Measurements from ENCODE around the gene UNC5B. TPM values are rescaled to one million over a fixed set of nuclear protein-coding genes. Genes with fewer than 3 reads are reported as not detected.

Gene UNC5B
- total and polyA plus RNA-seq, 2 donors (not counting 1 experiment from before 2014, with no cell fraction given), result 2.5 to 60.8 TPM

- Histone ChIP-seq H3K4me3 (replicated peaks in 1 of 4; ENCODE audit: control extremely low read depth in 1 of 4, insufficient read depth in 1 of 4, low read depth in 3 of 4, low read length in 4 of 4) (no peak overlapping the region), H3K36me3 (ENCODE audit: control insufficient read depth, insufficient read depth, low read length) (no peaks in the 10 kb centered on the region), H4K20me1 (ENCODE audit: control insufficient read depth, extremely low read depth, insufficient read depth, low read length) (no peaks in the 10 kb centered on the region), H3K27me3 (ENCODE audit: control insufficient read depth, insufficient read depth, low read length) (no peaks in the 10 kb centered on the region), H3K9me3 (ENCODE audit: control insufficient read depth, insufficient read depth, low read depth, low read length) (no peaks in the 10 kb centered on the region), H3K4me1 (ENCODE audit: control insufficient read depth, extremely low read depth, insufficient read depth, low read length) (peaks cover 20% of the 10 kb centered on the region), H3K27ac (ENCODE audit: insufficient read depth, low read length) (no peak overlapping the region), H3K4me2 (ENCODE audit: extremely low read depth, insufficient read depth, low read length) (no peak overlapping the region), H3K79me2 (ENCODE audit: control insufficient read depth, insufficient read depth, low read length) (no peaks in the 10 kb centered on the region), H2AFZ (ENCODE audit: low read length) (no peak overlapping the region), H3K9ac (ENCODE audit: insufficient read depth, low read length) (no peak overlapping the region)
- DNase-seq (ENCODE audit: low read depth in 2 of 2), result peak in 1 of 2 donors; percentile 50
- no peak for TF ChIP-seq CTCF (conservative IDR thresholded peaks at IDR 0.05 in 1 of 2, IDR thresholded peaks at IDR 0.05 in 1 of 2; ENCODE audit: low read depth in 1 of 2, low read length in 2 of 2)
- no peak for TF ChIP-seq EZH2 (IDR thresholded peaks at IDR 0.05; ENCODE audit: low read length, missing control alignments)
These were observed 51.0 kb downstream of the UNC5B start for GRCh38 chr10:71263376-71263775.

- Histone ChIP-seq H2AFZ (ENCODE audit: low read length) (no peak overlapping the region), H4K20me1 (ENCODE audit: control insufficient read depth, extremely low read depth, insufficient read depth, low read length) (no peaks in the 10 kb centered on the region), H3K27ac (ENCODE audit: insufficient read depth, low read length) (no peak overlapping the region), H3K36me3 (ENCODE audit: control insufficient read depth, insufficient read depth, low read length) (no peaks in the 10 kb centered on the region), H3K27me3 (ENCODE audit: control insufficient read depth, insufficient read depth, low read length) (no peaks in the 10 kb centered on the region), H3K4me3 (replicated peaks in 1 of 4; ENCODE audit: control extremely low read depth in 1 of 4, insufficient read depth in 1 of 4, low read depth in 3 of 4, low read length in 4 of 4) (no peak overlapping the region), H3K4me2 (ENCODE audit: extremely low read depth, insufficient read depth, low read length) (no peak overlapping the region), H3K79me2 (ENCODE audit: control insufficient read depth, insufficient read depth, low read length) (no peaks in the 10 kb centered on the region), H3K4me1 (ENCODE audit: control insufficient read depth, extremely low read depth, insufficient read depth, low read length) (peaks cover 21% of the 10 kb centered on the region), H3K9ac (ENCODE audit: insufficient read depth, low read length) (no peak overlapping the region), H3K9me3 (ENCODE audit: control insufficient read depth, insufficient read depth, low read depth, low read length) (no peaks in the 10 kb centered on the region)
- TF ChIP-seq EZH2 (IDR thresholded peaks at IDR 0.05; ENCODE audit: low read length, missing control alignments), result no peak
- no peak for TF ChIP-seq CTCF (conservative IDR thresholded peaks at IDR 0.05 in 1 of 2, IDR thresholded peaks at IDR 0.05 in 1 of 2; ENCODE audit: low read depth in 1 of 2, low read length in 2 of 2)
- DNase-seq (ENCODE audit: low read depth in 2 of 2), result peak; percentile 31 to 34
These were observed 52.2 kb downstream of the UNC5B start for GRCh38 chr10:71264345-71265200.

GRCh38 chr10:71265201-71265575 lies 52.8 kb downstream of the UNC5B start:
- Histone ChIP-seq H3K4me2 (ENCODE audit: extremely low read depth, insufficient read depth, low read length) (no peak overlapping the region), H3K36me3 (ENCODE audit: control insufficient read depth, insufficient read depth, low read length) (no peaks in the 10 kb centered on the region), H3K9ac (ENCODE audit: insufficient read depth, low read length) (no peak overlapping the region), H2AFZ (ENCODE audit: low read length) (no peak overlapping the region), H3K4me1 (ENCODE audit: control insufficient read depth, extremely low read depth, insufficient read depth, low read length) (peaks cover 20% of the 10 kb centered on the region), H3K27ac (ENCODE audit: insufficient read depth, low read length) (no peak overlapping the region), H3K4me3 (replicated peaks in 1 of 4; ENCODE audit: control extremely low read depth in 1 of 4, insufficient read depth in 1 of 4, low read depth in 3 of 4, low read length in 4 of 4) (no peak overlapping the region), H3K79me2 (ENCODE audit: control insufficient read depth, insufficient read depth, low read length) (no peaks in the 10 kb centered on the region), H3K27me3 (ENCODE audit: control insufficient read depth, insufficient read depth, low read length) (no peaks in the 10 kb centered on the region), H4K20me1 (ENCODE audit: control insufficient read depth, extremely low read depth, insufficient read depth, low read length) (no peaks in the 10 kb centered on the region), H3K9me3 (ENCODE audit: control insufficient read depth, insufficient read depth, low read depth, low read length) (no peaks in the 10 kb centered on the region)
- no peak for DNase-seq (ENCODE audit: low read depth in 2 of 2)
- no peak for TF ChIP-seq EZH2 (IDR thresholded peaks at IDR 0.05; ENCODE audit: low read length, missing control alignments)
- no peak for TF ChIP-seq CTCF (conservative IDR thresholded peaks at IDR 0.05 in 1 of 2, IDR thresholded peaks at IDR 0.05 in 1 of 2; ENCODE audit: low read depth in 1 of 2, low read length in 2 of 2)

Measured in fibroblast of lung (primary cell).